Cardiac fibroblast (primary cell): ENCODE results near the gene TJP2.

ENCODE experiments used
- DNase-seq, 2 donors: peaks; one replicate each; pipeline versions ENCODE4 v3.0.0 to v3.0.0-alpha.2; 2010; ENCODE audit warnings: low read depth in 2 of 2
- H3K4me3 ChIP-seq, 2 donors: replicated peaks in 1 of 2; 1 replicate in 1 of 2; 2 replicates in 1 of 2; pipeline ENCODE4 v1.5.1; 2011; ENCODE audit warnings: low read depth in 2 of 2, low read length in 2 of 2, mild to moderate bottlenecking in 2 of 2, moderate library complexity in 1 of 2
- CTCF ChIP-seq: IDR thresholded peaks from one replicate; pipeline ENCODE4 v1.5.1; 2011; ENCODE audit warnings: low read depth, mild to moderate bottlenecking, low read length, inconsistent platforms

The TJP2 gene

DNA sequence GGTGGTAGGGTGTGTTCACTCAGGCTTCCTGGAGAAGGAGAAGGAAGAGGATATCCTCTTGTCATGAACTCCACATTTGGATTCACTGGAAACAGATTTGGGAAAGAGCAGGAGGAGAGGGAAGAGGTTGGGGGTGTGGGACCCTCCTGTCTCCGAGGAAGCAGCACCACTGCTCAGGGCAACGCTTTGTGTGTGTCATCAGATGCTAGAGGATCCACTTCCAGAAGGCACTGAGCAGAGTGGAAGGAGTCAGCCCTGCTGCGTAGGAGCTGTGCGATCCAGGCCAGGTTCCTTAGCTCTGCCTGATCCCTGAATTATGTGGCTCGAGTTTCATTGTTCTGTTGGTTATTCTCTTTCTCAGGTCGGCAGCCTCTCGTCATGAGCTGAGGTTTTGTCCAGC lies 37.3 kb upstream of the TJP2 start:
- DNase-seq = no peak
- TF ChIP-seq CTCF = no peak
- no peak overlapping the region for H3K4me3 ChIP-seq

DNA sequence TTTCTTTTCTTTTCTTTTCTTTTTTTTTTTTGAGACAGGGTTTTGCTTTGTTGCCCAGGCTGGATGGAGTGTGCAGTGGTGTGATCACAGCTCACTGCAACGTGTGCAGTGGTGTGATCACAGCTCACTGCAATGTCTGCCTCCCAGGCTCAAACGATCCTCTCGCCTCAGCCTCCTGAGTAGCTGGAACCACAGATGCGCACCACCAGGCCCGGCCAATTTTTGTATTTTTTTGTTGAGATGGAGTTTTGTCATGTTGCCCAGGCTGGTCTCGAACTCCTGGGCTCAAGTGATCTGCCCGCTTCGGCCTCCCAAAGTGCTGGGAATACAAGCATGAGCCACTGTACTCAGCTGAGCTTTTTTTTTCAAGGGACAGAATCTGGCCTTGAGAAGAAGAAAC lies 36.8 kb upstream of the TJP2 start:
- no peak overlapping the region for H3K4me3 ChIP-seq
- TF ChIP-seq CTCF = no peak
- no peak for DNase-seq

DNA sequence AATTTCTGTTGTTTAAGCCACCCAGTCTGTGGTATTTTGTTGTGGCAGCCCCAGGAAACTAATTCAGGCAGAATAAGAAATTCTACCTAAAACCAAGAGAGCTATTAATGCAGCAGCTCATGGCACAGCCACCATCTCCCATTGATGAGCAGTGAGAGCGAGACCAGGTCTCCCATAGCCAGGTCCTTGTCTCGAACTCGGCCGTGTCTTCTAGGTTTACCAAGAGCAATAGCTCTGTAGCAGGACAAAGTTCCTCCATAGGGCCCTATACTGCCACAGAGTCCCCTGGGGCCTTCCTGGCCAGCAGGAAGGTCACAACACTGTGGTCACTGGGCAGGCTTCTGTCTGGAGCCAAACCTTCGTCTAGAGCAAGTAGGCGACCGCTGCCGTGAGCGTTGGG lies 34.5 kb upstream of the TJP2 start:
- no peak for TF ChIP-seq CTCF
- no peak for DNase-seq
- no peak overlapping the region for H3K4me3 ChIP-seq

- no peak overlapping the region for H3K4me3 ChIP-seq
- no peak for TF ChIP-seq CTCF
- DNase-seq = no peak
These were observed 33.8 kb upstream of the TJP2 start for GRCh38 chr9:69140123-69140735.

GRCh38 chr9:69141851-69142250 lies 32.2 kb upstream of the TJP2 start:
- DNase-seq = no peak
- no peak overlapping the region for H3K4me3 ChIP-seq
- no peak for TF ChIP-seq CTCF

- no peak overlapping the region for H3K4me3 ChIP-seq
- TF ChIP-seq CTCF = no peak
- DNase-seq = peak; percentile 28 to 34
These were observed 30.8 kb upstream of the TJP2 start for GRCh38 chr9:69143291-69143690.

GRCh38 chr9:69145144-69145715 lies 28.8 kb upstream of the TJP2 start:
- no peak for DNase-seq
- TF ChIP-seq CTCF = no peak
- H3K4me3 ChIP-seq = no peak overlapping the region
